LNCAP (cell line): Measurements from ENCODE around the gene GMCL2.

Source experiments
- TF ChIP-seq, protein P1 (sequence below): fragments of 450-650 bp; IDR thresholded peaks from 2 replicates; pipeline ENCODE4 v1.5.1; 2017; ENCODE audit warnings: mild to moderate bottlenecking

Gene GMCL2

DNA sequence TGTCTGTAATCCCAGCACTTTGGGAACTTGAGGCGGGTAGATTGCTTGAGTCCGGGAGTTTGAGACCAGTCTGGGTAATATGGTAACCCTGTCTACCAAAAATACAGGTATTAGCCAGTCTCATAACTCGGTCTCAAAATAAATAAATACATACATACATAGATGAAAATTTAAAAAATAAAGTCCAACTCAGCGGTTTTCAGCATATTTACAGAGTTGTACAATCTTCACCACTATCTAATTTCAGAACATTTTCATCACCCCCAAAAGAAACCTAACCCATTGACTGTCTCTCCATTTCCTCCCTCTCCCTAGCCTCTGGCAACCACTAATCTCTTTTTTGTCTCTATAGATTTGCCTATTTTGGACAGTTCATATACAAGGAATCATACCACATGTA lies 45.6 kb downstream of the GMCL2 start:
- TF ChIP-seq, protein P1, sequence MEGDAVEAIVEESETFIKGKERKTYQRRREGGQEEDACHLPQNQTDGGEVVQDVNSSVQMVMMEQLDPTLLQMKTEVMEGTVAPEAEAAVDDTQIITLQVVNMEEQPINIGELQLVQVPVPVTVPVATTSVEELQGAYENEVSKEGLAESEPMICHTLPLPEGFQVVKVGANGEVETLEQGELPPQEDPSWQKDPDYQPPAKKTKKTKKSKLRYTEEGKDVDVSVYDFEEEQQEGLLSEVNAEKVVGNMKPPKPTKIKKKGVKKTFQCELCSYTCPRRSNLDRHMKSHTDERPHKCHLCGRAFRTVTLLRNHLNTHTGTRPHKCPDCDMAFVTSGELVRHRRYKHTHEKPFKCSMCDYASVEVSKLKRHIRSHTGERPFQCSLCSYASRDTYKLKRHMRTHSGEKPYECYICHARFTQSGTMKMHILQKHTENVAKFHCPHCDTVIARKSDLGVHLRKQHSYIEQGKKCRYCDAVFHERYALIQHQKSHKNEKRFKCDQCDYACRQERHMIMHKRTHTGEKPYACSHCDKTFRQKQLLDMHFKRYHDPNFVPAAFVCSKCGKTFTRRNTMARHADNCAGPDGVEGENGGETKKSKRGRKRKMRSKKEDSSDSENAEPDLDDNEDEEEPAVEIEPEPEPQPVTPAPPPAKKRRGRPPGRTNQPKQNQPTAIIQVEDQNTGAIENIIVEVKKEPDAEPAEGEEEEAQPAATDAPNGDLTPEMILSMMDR, result no peak

DNA sequence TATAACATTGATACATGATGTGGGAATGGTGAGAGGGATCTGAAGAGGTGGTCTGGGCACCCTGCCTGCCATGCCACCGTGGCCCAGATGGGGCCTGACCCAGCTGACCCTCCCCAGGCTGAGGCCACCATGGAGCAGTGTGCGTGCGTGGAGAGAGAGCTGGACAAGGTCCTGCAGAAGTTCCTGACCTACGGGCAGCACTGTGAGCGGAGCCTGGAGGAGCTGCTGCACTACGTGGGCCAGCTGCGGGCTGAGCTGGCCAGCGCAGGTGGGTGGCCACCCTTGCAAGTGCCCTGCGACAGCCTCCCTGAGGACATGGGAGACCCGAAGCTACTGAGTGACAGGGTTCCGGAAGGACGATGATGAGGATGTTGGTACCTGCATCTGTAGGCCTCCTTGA lies 49.2 kb downstream of the GMCL2 start:
- TF ChIP-seq, protein P1, result no peak

DNA sequence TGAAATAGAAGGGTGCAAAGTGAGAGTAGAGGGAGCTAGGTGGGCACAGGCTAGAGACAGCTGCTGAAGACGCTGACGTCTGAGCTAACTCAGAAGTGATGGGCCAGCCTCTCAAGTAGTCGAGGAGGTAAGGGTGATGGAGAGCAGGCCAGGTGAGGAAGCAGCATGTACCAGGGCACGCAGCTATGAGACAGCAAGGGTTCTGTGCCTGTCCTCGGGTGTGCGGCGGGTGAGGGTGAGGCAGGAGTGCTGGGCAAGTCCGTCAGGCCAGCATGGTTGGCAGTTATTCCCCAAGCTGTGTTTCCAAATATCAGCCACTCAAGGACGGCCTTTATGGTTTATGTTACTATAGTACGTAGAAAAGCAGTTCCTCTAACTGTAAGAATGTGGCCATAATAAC lies 50.2 kb downstream of the GMCL2 start:
- TF ChIP-seq, protein P1, result no peak
